Measurements from ENCODE around the gene CDH13. TPM values are rescaled to one million over a fixed set of nuclear protein-coding genes. Genes with fewer than 3 reads are reported as not detected.

The CDH13 gene
- total RNA-seq, 1 experiment from 2014 or later, result 0.80 TPM

- no peak for DNase-seq
Observed at GRCh38 chr16:83813823-83814658, 1187.3 kb downstream of the CDH13 start.

DNA sequence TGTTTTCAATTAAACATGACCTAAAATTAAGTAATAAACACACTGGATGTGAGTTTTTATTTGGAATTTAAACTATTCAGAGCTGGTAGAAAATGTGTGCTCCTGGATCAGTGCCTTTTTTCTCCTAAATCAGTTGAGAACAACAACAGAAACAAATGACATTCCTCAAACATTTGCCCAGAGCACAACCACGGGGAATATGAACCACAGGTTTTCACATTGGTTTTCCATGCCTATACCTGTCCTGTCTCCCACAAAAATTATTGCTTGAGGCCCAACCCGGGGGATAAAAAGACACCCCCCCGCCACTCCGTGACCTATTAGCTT lies 1187.9 kb downstream of the CDH13 start:
- H3K36me3 ChIP-seq (replicated peaks; ENCODE audit: control insufficient read depth, insufficient read depth, low read length), result no peaks in the 10 kb centered on the region; the same call in 1 of the 2 replicates
- H3K27me3 ChIP-seq (ENCODE audit: control insufficient read depth, insufficient read depth, low read length), result no peaks in the 10 kb centered on the region
- no peak for DNase-seq
- H3K4me3 ChIP-seq (ENCODE audit: insufficient read depth, low read depth, low read length), result no peak overlapping the region

More at GRCh38 chr16:83813823-83814658, 1187.3 kb downstream of the CDH13 start:
- H3K4me3 ChIP-seq (ENCODE audit: insufficient read depth, low read depth, low read length), result no peak overlapping the region
- H3K36me3 ChIP-seq (replicated peaks; ENCODE audit: control insufficient read depth, insufficient read depth, low read length), result no peaks in the 10 kb centered on the region; the same call in 1 of the 2 replicates
- no peaks in the 10 kb centered on the region for H3K27me3 ChIP-seq (ENCODE audit: control insufficient read depth, insufficient read depth, low read length)

- no peak overlapping the region for H3K4me3 ChIP-seq (ENCODE audit: insufficient read depth, low read depth, low read length)
- H3K27me3 ChIP-seq (ENCODE audit: control insufficient read depth, insufficient read depth, low read length), result no peaks in the 10 kb centered on the region
- DNase-seq, result no peak
- no peaks in the 10 kb centered on the region for H3K36me3 ChIP-seq (replicated peaks; ENCODE audit: control insufficient read depth, insufficient read depth, low read length)
Observed at GRCh38 chr16:83817022-83817421, 1190.3 kb downstream of the CDH13 start.

DNA sequence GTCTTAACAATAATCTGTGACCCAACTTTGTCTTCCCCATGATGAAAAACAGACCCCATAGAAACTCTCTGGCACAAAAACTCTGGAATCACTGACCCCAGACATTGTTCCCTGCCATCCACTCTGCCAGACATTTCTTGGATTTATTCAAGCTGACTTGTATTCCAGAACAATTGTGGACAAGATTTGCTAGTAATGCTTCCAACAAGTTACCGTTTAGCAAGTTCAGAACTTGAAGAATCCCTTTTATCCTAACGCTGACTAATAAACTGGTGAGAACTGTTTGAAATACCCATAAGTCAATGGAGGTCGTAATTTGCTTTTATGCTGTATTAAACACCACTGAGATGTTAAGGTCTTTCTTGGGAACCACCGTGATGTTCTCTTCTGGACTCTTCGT lies 1191.5 kb downstream of the CDH13 start:
- Histone ChIP-seq H3K36me3 (replicated peaks; ENCODE audit: control insufficient read depth, insufficient read depth, low read length) (no peaks in the 10 kb centered on the region), H3K27me3 (ENCODE audit: control insufficient read depth, insufficient read depth, low read length) (no peaks in the 10 kb centered on the region), H3K4me3 (ENCODE audit: insufficient read depth, low read depth, low read length) (no peak overlapping the region)
- no peak for DNase-seq

DNA sequence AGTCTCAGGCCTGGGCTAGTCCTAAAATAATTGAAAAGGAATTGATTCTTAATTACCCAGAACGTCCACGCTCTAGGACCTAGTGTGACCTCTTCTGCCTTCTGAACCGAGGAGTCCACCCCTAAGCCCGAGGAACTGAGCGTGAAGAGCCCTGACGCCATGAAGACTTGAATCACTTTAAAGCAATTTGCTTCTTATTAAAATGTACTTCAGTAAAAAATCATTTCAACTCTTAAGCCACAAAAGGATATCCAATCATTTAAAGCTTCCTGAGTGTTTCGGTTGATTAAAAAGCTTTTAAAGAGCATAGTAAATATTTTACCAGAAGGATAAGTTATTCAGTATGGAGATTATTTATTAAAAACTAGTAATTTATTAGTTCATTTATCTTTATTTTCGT lies 1192.6 kb downstream of the CDH13 start:
- H3K4me3 ChIP-seq (ENCODE audit: insufficient read depth, low read depth, low read length), result no peak overlapping the region
- no peaks in the 10 kb centered on the region for H3K27me3 ChIP-seq (ENCODE audit: control insufficient read depth, insufficient read depth, low read length)
- DNase-seq, result no peak
- no peaks in the 10 kb centered on the region for H3K36me3 ChIP-seq (replicated peaks; ENCODE audit: control insufficient read depth, insufficient read depth, low read length)

GRCh38 chr16:83826146-83826913 lies 1199.6 kb downstream of the CDH13 start:
- Histone ChIP-seq H3K36me3 (replicated peaks; ENCODE audit: control insufficient read depth, insufficient read depth, low read length) (no peaks in the 10 kb centered on the region), H3K27me3 (ENCODE audit: control insufficient read depth, insufficient read depth, low read length) (no peaks in the 10 kb centered on the region), H3K4me3 (ENCODE audit: insufficient read depth, low read depth, low read length) (no peak overlapping the region)
- DNase-seq, result peak; percentile 90

GRCh38 chr16:83830091-83830768 lies 1203.5 kb downstream of the CDH13 start:
- no peaks in the 10 kb centered on the region for H3K27me3 ChIP-seq (ENCODE audit: control insufficient read depth, insufficient read depth, low read length)
- H3K36me3 ChIP-seq (replicated peaks; ENCODE audit: control insufficient read depth, insufficient read depth, low read length), result no peaks in the 10 kb centered on the region
- no peak overlapping the region for H3K4me3 ChIP-seq (ENCODE audit: insufficient read depth, low read depth, low read length)
- peak; percentile 60 for DNase-seq

- DNase-seq, result no peak
Observed at GRCh38 chr16:83830769-83831455, 1204.1 kb downstream of the CDH13 start.

GRCh38 chr16:83831456-83831987 lies 1204.8 kb downstream of the CDH13 start:
- DNase-seq, result no peak
- Histone ChIP-seq H3K4me3 (ENCODE audit: insufficient read depth, low read depth, low read length) (no peak overlapping the region), H3K27me3 (ENCODE audit: control insufficient read depth, insufficient read depth, low read length) (no peaks in the 10 kb centered on the region), H3K36me3 (replicated peaks; ENCODE audit: control insufficient read depth, insufficient read depth, low read length) (no peaks in the 10 kb centered on the region)

More at GRCh38 chr16:83830769-83831455, 1204.1 kb downstream of the CDH13 start:
- H3K36me3 ChIP-seq (replicated peaks; ENCODE audit: control insufficient read depth, insufficient read depth, low read length), result no peaks in the 10 kb centered on the region
- H3K27me3 ChIP-seq (ENCODE audit: control insufficient read depth, insufficient read depth, low read length), result no peaks in the 10 kb centered on the region
- H3K4me3 ChIP-seq (ENCODE audit: insufficient read depth, low read depth, low read length), result no peak overlapping the region

DNA sequence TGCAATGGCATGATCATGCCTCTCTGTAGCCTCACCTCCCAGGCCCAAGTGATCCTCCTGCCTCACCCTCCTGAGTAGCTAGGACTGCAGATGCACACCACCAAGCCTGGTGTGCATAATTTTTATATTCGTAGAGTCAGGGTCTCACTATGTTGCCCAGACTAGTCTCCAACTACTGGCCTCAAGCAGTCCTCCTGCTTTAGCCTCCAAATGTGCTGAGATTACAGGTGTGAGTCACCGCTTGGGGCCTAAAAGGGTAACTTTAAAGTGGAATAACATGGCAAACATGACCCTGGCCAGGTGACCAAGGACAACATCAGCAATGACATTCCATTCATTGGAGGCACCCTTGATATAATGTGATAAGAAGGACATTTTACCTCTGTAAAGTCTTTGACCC lies 1207.2 kb downstream of the CDH13 start:
- Histone ChIP-seq H3K4me3 (ENCODE audit: insufficient read depth, low read depth, low read length) (no peak overlapping the region), H3K27me3 (ENCODE audit: control insufficient read depth, insufficient read depth, low read length) (no peaks in the 10 kb centered on the region), H3K36me3 (replicated peaks; ENCODE audit: control insufficient read depth, insufficient read depth, low read length) (no peaks in the 10 kb centered on the region)
- no peak for DNase-seq

- DNase-seq, result no peak
- H3K27me3 ChIP-seq (ENCODE audit: control insufficient read depth, insufficient read depth, low read length), result no peaks in the 10 kb centered on the region
- H3K4me3 ChIP-seq (ENCODE audit: insufficient read depth, low read depth, low read length), result no peak overlapping the region
- no peaks in the 10 kb centered on the region for H3K36me3 ChIP-seq (replicated peaks; ENCODE audit: control insufficient read depth, insufficient read depth, low read length)
Observed at GRCh38 chr16:83835586-83836566, 1209.1 kb downstream of the CDH13 start.

- DNase-seq, result no peak
- no peaks in the 10 kb centered on the region for H3K27me3 ChIP-seq (ENCODE audit: control insufficient read depth, insufficient read depth, low read length)
- H3K4me3 ChIP-seq (ENCODE audit: insufficient read depth, low read depth, low read length), result no peak overlapping the region
- H3K36me3 ChIP-seq (replicated peaks; ENCODE audit: control insufficient read depth, insufficient read depth, low read length), result no peaks in the 10 kb centered on the region
Observed at GRCh38 chr16:83837566-83837965, 1210.8 kb downstream of the CDH13 start.

DNA sequence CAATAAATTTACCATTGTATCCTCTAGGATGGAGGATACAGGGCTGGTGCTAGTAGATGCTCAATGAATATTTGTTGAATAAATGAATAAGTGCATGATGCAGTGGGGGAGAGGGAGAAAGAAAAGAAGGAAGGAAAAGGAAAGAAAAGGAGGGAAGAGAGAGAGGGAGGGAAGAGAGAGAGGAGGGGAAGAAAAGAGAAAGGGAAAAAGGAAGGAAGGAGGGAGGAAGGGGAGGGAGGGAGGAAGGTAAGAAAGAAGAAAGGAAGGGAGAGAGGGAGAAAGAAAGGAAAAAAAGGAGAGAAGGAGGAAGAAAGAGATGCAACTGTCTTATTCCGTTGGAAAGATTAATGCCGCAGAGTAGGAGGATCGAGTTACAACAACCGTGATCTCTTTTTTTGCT lies 1211.4 kb downstream of the CDH13 start:
- no peak for DNase-seq
- Histone ChIP-seq H3K4me3 (ENCODE audit: insufficient read depth, low read depth, low read length) (no peak overlapping the region), H3K27me3 (ENCODE audit: control insufficient read depth, insufficient read depth, low read length) (no peaks in the 10 kb centered on the region), H3K36me3 (replicated peaks; ENCODE audit: control insufficient read depth, insufficient read depth, low read length) (no peaks in the 10 kb centered on the region)
